ENCODE measurements around the gene FBXL17. TPM values are rescaled to one million over a fixed set of nuclear protein-coding genes. Genes with fewer than 3 reads are reported as not detected.

Gene FBXL17
- total and polyA plus RNA-seq, 4 donors = 2.1 to 14.1 (median 6.3) TPM

- Histone ChIP-seq H3K36me3 (ENCODE audit: control insufficient read depth in 4 of 4, insufficient read depth in 3 of 4, low read depth in 1 of 4, low read length in 3 of 4) (no peaks in the 10 kb centered on the region), H3K27me3 (ENCODE audit: control insufficient read depth in 4 of 4, insufficient read depth in 4 of 4, low read length in 3 of 4) (no peaks in the 10 kb centered on the region), H3K9me3 (ENCODE audit: control insufficient read depth in 4 of 4, low read length in 3 of 4) (no peaks in the 10 kb centered on the region), H3K27ac (ENCODE audit: low read depth in 1 of 2, low read length in 2 of 2) (no peak overlapping the region), H3K9ac (ENCODE audit: low read depth in 1 of 2, low read length in 2 of 2) (no peak overlapping the region), H3K4me1 (ENCODE audit: control insufficient read depth in 4 of 4, insufficient read depth in 4 of 4, low read length in 3 of 4) (peaks cover 3 to 6% (median 3%) of the 10 kb centered on the region in 4 donors), H3K4me3 (ENCODE audit: low read depth in 1 of 3, low read length in 3 of 3) (no peak overlapping the region)
- TF ChIP-seq, protein P1, sequence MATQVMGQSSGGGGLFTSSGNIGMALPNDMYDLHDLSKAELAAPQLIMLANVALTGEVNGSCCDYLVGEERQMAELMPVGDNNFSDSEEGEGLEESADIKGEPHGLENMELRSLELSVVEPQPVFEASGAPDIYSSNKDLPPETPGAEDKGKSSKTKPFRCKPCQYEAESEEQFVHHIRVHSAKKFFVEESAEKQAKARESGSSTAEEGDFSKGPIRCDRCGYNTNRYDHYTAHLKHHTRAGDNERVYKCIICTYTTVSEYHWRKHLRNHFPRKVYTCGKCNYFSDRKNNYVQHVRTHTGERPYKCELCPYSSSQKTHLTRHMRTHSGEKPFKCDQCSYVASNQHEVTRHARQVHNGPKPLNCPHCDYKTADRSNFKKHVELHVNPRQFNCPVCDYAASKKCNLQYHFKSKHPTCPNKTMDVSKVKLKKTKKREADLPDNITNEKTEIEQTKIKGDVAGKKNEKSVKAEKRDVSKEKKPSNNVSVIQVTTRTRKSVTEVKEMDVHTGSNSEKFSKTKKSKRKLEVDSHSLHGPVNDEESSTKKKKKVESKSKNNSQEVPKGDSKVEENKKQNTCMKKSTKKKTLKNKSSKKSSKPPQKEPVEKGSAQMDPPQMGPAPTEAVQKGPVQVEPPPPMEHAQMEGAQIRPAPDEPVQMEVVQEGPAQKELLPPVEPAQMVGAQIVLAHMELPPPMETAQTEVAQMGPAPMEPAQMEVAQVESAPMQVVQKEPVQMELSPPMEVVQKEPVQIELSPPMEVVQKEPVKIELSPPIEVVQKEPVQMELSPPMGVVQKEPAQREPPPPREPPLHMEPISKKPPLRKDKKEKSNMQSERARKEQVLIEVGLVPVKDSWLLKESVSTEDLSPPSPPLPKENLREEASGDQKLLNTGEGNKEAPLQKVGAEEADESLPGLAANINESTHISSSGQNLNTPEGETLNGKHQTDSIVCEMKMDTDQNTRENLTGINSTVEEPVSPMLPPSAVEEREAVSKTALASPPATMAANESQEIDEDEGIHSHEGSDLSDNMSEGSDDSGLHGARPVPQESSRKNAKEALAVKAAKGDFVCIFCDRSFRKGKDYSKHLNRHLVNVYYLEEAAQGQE (IDR thresholded peaks at IDR 0.05) = no peak
- TF ChIP-seq SP1 (IDR thresholded peaks at IDR 0.05) (no peak), RXRA (IDR thresholded peaks at IDR 0.05) (no peak), ATF3 (IDR thresholded peaks at IDR 0.05) (no peak), FOXA2 (IDR thresholded peaks at IDR 0.05) (no peak), FOXA1 (IDR thresholded peaks at IDR 0.05) (no peak), EGR1 (IDR thresholded peaks at IDR 0.05; ENCODE audit: low read depth in 2 of 2) (no peak), NR2F2 (IDR thresholded peaks at IDR 0.05) (no peak), HNF4A (conservative IDR thresholded peaks at IDR 0.05) (no peak), YY1 (IDR thresholded peaks at IDR 0.05) (no peak), HNF4G (IDR thresholded peaks at IDR 0.05) (no peak)
- TF ChIP-seq, protein P2, sequence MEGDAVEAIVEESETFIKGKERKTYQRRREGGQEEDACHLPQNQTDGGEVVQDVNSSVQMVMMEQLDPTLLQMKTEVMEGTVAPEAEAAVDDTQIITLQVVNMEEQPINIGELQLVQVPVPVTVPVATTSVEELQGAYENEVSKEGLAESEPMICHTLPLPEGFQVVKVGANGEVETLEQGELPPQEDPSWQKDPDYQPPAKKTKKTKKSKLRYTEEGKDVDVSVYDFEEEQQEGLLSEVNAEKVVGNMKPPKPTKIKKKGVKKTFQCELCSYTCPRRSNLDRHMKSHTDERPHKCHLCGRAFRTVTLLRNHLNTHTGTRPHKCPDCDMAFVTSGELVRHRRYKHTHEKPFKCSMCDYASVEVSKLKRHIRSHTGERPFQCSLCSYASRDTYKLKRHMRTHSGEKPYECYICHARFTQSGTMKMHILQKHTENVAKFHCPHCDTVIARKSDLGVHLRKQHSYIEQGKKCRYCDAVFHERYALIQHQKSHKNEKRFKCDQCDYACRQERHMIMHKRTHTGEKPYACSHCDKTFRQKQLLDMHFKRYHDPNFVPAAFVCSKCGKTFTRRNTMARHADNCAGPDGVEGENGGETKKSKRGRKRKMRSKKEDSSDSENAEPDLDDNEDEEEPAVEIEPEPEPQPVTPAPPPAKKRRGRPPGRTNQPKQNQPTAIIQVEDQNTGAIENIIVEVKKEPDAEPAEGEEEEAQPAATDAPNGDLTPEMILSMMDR (IDR thresholded peaks at IDR 0.05; ENCODE audit: low read depth, low read length, missing input control) = no peak
- TF ChIP-seq, protein P3, sequence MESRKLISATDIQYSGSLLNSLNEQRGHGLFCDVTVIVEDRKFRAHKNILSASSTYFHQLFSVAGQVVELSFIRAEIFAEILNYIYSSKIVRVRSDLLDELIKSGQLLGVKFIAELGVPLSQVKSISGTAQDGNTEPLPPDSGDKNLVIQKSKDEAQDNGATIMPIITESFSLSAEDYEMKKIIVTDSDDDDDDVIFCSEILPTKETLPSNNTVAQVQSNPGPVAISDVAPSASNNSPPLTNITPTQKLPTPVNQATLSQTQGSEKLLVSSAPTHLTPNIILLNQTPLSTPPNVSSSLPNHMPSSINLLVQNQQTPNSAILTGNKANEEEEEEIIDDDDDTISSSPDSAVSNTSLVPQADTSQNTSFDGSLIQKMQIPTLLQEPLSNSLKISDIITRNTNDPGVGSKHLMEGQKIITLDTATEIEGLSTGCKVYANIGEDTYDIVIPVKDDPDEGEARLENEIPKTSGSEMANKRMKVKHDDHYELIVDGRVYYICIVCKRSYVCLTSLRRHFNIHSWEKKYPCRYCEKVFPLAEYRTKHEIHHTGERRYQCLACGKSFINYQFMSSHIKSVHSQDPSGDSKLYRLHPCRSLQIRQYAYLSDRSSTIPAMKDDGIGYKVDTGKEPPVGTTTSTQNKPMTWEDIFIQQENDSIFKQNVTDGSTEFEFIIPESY (IDR thresholded peaks at IDR 0.05) = no peak
- no peak for DNase-seq (ENCODE audit: low spot score)
Measured at GRCh38 chr5:108280248-108280647, 101.7 kb downstream of the FBXL17 start.

- Histone ChIP-seq H3K9me3 (ENCODE audit: control insufficient read depth in 4 of 4, low read length in 3 of 4) (no peaks in the 10 kb centered on the region), H3K4me3 (ENCODE audit: low read depth in 1 of 3, low read length in 3 of 3) (no peak overlapping the region), H3K27ac (ENCODE audit: low read depth in 1 of 2, low read length in 2 of 2) (no peak overlapping the region), H3K4me1 (ENCODE audit: control insufficient read depth in 4 of 4, insufficient read depth in 4 of 4, low read length in 3 of 4) (peaks cover 3 to 6% (median 3%) of the 10 kb centered on the region in 4 donors), H3K36me3 (ENCODE audit: control insufficient read depth in 4 of 4, insufficient read depth in 3 of 4, low read depth in 1 of 4, low read length in 3 of 4) (no peaks in the 10 kb centered on the region), H3K9ac (ENCODE audit: low read depth in 1 of 2, low read length in 2 of 2) (no peak overlapping the region), H3K27me3 (ENCODE audit: control insufficient read depth in 4 of 4, insufficient read depth in 4 of 4, low read length in 3 of 4) (no peaks in the 10 kb centered on the region)
- WGBS = 96% methylated on average over 3 of the region's 3 CpGs
- DNase-seq (ENCODE audit: low spot score) = no peak
- TF ChIP-seq FOXA1 (IDR thresholded peaks at IDR 0.05) (no peak), FOXA2 (IDR thresholded peaks at IDR 0.05) (no peak), RAD21 (IDR thresholded peaks at IDR 0.05) (peak in 1 of 2 donors; percentile 40), RXRA (IDR thresholded peaks at IDR 0.05) (no peak), ATF3 (IDR thresholded peaks at IDR 0.05) (no peak), SP1 (IDR thresholded peaks at IDR 0.05) (no peak)
Measured at GRCh38 chr5:108278285-108279240, 103.3 kb downstream of the FBXL17 start.

Measured in liver (tissue), 9 donors.